HG03108 (cell line): ENCODE data around the gene ARFGEF2.
"Not testable (repeated sequence)": the region's sequence is repeated elsewhere in the genome, so short reads cannot be mapped to it uniquely, and the experiment has no call there.

Experiments used
- ATAC-seq: cut with Tn5 transposase; IDR thresholded peaks from one replicate; pipeline ENCODE4 v1.9.1; 2021; ENCODE audit warnings: moderate library complexity; ENCODE audit not compliant: unreplicated experiment

ARFGEF2 gene

DNA sequence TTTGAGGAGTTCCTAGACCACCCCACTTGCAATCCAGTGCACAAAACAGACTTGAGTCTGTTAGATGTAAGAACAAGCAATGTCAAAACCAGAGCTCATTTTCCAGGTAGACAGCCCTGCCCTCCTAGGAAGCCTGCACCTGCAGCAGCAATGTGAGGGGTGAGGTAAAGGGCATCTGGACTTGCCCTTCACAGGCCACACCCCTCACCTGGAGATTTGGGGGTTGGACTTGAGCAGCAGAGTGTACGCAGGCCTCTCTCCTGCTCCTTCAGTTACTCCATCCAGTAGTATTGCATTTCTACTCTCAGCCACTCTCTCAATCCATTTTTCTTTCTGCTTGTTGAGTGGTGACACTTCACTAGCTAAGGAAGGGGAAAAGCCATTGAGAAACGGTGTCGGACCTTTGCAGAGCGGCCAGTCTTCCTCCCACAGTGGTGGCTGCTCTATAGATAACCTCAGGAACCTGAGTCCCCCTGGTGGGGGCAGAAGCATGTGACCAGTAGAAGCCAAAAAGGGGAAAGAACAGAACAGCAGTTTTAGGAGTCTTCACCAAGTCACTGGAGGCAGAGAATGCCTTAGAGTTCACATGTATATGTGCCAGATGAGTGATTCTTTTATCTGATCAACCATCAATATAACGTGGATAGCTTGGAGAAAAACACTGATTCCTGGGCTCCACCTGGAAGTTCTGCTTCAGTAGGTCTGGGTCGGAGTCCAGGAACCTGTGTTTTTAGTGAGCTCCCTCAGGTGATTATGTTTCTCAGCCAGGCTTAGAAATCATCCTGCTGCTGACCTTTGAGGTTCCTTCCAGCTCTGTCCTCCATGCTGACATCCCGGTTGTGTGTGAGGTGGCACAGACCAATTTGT is 28.0 kb downstream of the ARFGEF2 start:
- no peak for ATAC-seq

DNA sequence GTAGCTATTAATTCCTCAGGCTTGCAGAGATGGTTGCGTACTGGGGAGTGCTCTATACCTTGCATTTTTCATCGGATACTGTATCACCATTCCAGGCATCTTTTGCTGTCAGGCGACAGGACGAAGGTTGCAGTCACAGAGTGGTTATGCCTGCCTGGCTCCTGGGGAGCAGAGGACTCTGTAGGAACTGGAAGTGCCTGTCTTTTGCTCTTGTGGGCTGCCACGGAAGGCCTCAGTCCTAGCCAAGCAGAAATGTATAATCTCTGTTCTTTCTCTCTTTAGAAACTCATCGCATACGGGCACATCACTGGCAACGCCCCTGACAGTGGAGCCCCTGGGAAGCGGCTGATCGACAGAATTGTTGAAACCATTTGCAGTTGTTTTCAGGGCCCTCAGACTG is 29.5 kb downstream of the ARFGEF2 start:
- no peak for ATAC-seq

DNA sequence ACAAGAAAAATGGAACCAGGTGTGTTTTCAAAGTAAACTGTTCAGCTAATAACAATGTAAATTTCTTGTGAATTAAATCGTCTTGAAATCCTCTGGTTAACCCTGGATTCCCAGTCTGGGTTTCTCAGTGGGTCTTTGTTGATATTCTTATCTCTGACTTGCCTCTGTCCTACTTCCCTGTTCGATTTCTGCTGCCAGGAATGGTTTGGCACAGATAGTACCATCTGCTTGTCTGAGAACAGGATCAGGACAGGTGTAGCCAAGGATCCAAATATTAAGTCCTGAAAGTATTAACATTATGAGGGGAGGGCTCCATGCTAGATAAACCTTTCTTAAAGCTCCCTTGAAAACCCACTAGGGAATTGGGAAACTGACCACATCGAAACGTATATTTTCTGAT is 30.1 kb downstream of the ARFGEF2 start:
- no peak for ATAC-seq

DNA sequence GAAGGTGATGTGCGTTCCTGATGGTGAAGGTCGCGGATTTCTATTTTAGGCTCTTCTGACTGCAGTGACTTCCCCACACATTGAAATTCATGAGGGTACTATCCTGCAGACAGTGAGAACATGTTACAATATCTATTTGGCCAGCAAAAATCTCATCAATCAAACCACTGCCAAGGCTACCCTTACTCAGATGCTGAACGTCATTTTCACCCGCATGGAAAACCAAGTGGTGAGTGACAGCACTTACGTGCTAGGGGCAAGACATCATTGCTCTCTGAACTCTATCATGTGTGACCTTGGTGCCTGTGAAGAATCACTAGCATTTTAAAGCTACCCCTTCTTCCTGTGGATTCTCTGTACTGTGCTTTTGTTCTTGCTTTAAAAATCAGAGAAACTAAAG is 31.1 kb downstream of the ARFGEF2 start:
- ATAC-seq: no peak

DNA sequence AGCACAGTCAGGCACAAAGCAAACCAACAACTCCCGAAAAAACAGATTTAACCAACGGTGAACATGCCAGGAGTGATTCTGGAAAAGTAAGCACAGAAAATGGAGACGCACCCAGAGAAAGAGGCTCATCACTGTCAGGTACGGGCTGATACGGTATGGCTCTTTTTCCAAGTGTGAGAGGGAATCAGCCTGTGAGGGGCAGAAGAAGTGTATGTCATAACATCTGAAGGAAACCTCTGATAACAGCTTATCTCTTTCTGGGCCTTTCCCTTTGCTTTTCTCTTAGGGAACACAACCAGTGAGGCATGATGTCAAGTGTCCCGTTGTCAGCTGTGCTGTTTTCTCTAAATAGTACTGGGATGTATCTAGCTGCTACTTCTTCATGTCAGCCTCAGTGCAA is 32.1 kb downstream of the ARFGEF2 start:
- no peak for ATAC-seq

DNA sequence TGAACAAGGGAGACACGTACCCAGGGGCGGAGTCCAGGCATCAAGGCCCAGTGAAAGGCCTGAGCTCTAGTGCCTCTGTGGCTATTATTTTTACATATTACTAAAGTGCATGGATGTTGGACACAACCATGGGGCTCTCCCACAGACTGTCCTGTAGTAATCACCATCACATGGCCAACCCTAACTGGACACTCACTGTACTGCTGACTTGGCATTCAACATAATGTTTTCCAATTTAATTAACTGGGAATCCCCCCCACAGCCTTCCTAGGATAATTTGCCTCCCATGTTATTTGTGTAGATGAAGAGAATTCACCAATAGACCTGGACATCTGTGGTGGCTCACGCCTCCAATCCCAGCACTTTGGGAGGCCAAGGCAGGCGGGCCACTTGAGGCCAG is 34.5 kb downstream of the ARFGEF2 start:
- no peak for ATAC-seq

DNA sequence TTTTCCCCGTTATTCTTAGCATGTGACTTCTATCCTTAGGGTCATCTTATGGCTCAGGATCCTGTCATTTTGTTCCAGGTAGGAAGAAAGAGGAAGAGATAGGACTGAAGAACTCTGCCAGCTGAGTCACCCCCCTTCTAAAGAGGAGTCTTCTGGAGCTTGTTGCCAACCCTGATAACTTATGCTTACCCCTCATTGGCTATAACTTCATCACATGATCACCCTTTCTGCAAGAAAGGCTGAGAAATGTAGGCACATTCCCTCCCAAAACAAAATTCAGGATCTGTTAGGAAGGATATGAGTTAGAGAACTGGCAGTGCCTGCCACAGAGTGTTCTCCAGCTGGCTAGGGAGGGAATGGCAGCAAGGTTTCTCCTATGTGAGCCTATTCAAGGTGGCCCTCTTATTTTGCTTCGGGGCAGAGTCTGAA is 35.6 kb downstream of the ARFGEF2 start:
- no peak for ATAC-seq

DNA sequence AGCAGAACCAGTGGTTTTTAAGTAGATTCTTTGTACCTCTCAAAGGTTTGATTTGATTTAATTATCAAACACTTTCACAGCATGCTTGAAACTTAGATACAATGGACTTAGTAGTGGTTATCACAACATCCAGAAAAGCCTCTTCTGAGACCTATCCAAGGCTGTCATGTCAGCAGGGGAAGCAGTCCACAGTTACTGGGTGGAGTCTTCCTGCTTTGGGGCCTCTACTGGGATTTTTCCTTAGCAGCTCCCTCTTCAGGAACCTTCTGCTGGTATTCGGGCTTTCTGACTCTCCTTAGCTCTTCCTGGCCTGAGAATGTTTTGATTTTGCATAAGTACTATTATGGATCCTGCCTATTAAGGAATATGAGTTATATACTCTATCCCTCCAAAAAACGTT is 36.0 kb downstream of the ARFGEF2 start:
- no peak for ATAC-seq

DNA sequence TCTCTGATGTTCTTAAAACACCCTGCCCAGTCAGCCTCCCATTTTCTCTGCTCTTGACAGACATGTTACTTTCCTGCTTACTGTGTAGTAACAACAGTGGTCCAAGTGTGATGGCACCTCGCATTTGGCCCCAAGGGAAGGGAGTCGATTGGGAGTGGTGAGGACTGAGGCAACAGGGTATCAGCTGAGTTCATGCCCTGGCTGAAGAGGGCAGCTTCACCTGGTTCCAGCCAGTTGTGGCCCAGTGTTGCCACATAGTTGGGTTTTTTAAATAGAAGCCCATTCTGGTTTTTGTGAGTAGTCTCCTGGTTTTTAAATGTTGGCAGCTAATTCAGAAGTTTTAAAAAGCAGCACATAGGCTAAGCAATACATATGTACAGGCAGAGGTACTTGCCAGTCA is 37.2 kb downstream of the ARFGEF2 start:
- no peak for ATAC-seq

DNA sequence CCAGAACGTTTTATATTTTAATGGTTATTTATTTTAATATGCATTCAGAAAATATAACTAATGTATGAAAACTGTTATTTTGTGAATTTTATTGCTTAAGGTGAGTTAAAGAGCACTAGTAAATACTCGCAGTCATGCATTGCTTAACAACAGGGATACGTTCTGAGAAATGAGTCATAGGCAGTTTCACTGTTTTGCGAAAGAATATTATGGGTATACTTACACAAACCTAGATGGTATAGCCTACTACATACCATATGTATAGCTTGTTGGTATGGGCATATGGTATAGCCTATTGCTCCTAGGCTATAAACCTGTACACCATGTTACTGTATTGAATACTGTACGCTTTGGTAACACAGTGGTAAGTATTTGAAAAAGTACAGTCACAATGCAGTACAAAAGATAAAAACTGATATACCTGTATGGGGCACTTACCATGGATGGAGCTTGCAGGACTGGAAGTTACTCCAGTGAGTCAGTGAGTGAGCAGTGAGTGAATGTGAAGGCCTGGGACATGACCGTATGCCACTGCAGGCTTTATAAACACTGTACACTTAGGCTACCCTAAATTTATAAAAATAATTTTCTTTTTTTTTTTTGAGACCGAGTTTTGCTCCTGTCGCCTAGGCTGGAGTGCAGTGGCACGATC is 38.5 kb downstream of the ARFGEF2 start:
- no peak for ATAC-seq

DNA sequence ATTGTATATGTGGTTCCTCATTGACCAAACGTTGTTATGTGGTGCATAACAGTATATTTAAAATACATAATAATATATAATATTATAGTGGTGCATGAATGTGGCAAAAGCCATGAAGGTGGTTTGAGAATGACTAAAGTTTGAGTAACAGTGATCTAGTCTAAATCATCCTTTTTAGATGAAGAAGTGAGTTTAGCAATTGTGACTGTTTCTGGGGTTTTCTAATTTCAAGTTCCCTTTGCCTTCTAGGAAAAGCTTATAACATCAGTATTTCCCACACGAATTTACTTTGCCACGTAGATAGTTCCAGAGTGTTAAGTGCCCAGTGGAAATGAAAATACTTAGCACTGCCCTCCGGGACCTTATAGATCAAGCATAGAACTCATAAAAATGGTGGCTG is 40.9 kb downstream of the ARFGEF2 start:
- ATAC-seq: no peak

DNA sequence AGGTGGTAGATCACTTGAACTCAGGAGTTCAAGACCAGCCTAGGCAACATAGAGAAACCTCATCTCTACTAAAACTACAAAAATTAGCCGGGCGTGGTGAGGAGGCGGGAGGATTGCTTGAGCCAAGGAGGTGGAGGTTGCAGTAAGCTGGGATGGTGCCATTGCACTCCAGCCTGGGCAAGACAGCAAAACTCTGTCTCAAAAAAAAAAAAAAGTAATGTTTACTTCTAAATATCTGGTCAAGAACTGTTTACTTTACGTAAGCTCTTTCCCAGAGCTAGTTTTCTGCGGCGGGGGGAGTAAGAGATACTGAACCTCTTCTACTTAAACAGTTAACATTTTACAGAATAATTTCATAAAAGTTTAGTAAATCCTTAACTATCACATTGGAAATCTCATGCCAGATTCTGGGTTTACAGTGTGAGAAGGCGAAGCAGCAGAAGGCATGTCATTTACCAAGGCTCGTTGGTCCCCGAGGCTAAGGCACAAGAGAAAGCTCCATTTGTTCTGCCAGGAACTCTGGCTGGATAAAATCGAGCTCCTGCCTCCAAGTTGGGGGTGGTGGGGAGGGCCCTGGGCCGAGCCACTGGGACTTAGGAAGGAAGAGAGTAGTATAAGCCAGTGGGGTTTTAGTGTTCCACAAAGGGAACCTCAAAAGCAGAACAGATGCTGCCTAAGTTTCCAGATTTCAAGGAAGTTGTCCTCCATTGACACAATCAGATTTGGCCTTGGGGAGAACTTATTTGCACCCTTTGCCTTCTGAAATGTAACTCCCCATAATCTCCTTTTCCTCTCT is 41.7 kb downstream of the ARFGEF2 start:
- ATAC-seq: no peak

DNA sequence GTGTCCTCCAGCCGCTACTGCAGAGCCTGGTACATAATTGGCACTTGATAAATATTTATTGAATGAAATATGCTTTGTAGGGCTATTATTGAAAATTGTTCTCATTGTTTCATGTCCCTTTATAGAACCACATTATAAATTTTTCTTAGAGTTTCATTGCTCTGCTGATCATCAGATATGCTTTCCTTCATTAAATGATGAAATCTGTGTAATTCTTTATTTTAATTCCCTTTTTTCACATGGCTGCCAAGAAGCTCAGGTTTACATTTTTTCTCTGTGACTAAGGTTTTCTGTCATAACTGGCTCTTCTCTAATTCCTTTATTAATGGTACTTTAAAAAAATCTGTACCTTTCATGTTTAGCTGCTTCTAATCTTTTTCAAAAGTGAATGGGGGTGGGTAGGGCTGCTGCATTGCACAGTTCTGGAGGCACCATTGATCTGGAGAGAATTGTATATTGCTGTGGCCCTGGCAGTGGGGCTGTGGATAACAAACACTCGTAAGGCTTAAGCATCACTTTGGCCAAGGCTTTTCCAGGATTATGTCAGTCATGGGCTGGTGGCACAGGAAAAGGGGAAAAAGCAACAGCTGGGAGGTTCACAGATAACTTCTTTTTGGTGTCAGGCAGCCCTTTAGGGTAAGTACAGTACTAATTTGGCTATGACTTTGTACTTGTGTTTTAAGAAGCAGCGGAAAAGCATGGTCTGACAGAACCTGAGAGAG is 43.8 kb downstream of the ARFGEF2 start:
- no peak for ATAC-seq

DNA sequence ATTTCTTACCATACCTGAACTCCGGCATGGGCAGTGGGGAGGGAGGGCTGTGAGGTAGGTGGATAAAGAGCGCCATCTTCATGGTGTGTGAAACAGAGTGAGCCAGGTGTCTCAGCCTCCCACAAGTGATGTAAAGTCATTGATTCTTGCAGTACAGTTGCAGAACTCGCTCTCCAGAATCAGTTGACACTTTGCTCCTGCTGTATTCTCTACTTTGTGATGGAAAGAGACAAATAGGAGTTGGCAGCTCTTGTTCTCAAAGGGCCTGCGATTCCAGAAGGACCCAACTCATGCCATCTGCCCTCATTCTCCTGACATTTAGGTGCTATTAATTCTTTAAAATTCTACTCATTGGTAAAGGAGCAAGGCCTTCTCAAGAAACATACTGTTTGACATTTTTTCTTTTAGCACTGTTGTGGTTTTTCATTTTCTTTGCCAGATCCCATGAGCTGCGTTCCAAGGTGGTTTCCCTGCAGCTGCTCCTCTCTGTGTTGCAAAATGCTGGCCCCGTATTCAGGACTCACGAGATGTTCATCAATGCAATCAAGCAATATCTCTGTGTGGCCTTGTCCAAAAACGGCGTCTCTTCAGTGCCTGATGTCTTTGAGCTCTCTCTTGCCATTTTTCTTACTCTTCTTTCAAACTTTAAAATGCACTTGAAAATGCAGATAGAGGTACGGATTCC is 49.3 kb downstream of the ARFGEF2 start:
- no peak for ATAC-seq

DNA sequence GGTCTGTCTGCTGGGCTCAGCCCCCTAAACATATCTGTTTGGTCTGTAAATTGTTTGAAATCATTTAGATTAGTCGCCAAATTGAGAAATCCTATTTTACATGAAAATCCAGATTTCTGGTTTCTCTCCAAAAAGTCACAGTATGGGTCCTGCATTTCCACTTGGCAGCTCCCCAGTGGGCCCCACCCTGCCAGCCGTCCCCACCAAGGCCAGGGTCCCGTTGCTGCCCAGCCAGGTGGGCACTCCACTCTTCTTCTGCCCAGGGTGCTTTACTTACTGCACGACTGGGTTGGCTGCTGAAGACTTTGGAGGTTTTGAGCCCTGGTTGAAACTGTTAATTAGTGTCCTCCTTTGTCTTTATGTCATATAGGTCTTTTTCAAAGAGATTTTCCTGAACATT is 50.4 kb downstream of the ARFGEF2 start:
- ATAC-seq: no peak

DNA sequence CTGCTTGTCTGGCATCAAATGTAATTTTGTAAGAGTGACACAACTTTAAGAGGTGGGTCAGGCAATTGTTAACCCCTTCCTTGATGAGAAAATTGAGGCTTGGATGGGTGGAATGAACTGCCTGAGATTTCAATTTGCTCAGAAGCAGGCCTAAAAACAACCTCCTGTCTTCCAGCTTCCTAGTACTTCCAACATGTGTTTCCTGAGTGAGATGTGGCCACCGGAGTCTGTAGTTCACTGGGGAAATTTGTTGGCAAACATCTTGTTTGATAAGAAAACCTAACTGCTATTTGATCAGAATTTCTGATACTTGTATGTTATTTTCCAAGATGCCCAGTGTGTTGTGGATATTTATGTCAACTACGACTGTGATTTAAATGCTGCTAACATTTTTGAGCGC is 51.3 kb downstream of the ARFGEF2 start:
- ATAC-seq: no peak

DNA sequence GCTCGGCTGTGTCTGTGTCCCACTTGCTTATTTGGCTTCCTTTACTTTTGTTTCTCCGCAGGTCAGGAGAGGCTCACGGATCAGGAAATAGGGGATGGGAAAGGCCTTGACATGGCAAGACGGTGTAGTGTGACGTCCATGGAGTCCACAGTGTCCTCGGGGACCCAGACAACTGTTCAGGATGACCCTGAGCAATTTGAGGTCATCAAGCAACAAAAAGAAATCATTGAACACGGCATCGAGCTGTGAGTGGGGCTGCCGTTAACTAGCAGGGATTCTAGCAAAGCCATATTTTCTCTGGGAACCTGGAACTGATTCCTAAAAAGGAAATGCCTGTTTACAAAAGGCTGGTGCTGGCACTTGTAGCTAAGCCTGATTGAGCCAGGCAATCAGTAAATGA is 54.4 kb downstream of the ARFGEF2 start:
- ATAC-seq: no peak

DNA sequence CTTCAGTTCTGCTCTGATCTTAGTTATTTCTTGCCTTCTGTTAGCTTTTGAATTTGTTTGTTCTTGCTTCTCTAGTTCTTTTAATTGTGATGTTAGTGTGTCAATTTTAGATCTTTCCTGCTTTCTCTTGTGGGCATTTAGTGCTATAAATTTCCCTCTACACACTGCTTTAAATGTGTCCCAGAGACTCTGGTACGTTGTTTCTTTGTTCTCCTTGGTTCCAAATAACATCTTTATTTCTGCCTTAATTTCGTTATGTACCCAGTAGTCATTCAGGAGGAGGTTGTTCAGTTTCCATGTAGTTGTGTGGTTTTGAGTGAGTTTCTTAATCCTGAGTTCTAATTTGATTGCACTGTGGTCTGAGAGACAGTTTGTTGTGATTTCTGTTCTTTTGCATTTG is 58.5 kb downstream of the ARFGEF2 start:
- ATAC-seq: not testable (repeated sequence)

DNA sequence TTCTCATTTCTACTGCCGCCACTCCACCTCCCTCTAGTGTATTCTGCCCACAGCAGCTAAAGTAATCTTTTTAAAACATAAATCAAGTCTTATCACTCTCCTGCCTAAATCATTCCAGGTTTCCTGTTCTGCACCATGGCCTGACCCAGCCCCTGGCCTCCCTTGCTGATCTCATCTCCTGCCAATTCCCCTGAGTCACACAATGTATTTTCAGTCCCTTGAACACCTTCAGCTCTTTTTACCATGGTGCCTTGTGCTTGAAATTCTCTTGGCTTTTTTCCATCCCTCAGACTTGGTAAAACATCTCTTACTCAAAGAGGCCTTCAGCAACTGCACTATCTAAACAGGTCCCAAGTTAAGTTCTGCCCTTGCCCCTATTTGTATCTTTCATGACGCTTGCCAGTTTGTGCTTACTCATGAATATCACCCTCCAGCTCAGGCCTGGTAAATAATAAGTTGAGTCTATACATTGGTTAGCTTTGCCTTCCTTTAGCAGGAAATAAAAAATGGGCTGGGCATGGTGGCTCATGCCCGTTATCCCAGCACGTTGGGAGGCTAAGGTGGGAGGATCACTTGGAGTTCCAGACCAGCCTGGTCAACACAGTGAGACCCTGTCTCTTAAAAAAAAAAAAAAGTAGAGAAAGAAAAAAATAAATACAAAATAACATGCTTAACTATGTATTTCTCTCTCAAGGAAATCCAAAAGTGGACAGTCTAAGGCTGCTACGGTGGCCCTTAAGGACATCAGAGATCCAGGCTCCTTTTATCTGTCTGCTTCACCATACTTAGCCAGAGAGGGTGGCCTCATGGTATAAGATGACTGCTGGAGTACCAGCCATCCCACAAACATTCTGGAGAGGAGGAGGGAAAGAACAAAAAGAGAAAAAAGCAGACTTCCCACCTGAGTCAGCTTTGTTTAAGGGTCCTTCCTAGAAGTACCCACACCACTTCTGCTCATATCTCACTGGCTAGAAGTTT is 62.2 kb downstream of the ARFGEF2 start:
- ATAC-seq: no peak
